Liver (tissue), 9 donors: Measurements from ENCODE around the gene P2RX7. TPM values are rescaled to one million over a fixed set of nuclear protein-coding genes. Genes with fewer than 3 reads are reported as not detected.

Experiments used
- DNase-seq: peaks from one replicate; pipeline ENCODE4 v3.0.0-alpha.2; 2017; ENCODE audit warnings: low spot score
- H3K27ac ChIP-seq, 2 donors: one replicate each; pipeline ENCODE4 v1.7.0; 2013; ENCODE audit warnings: inconsistent platforms in 2 of 2, low read length in 2 of 2, control low read depth in 1 of 2, low read depth in 1 of 2, mild to moderate bottlenecking in 1 of 2
- H3K27me3 ChIP-seq, 4 donors: one replicate each; pipeline versions ENCODE4 v1.6.1 to v1.7.0; 2013; ENCODE audit warnings: low read length in 3 of 4, inconsistent platforms in 1 of 4, mild to moderate bottlenecking in 1 of 4, moderate library complexity in 1 of 4; ENCODE audit not compliant: control insufficient read depth in 4 of 4, insufficient read depth in 4 of 4
- H3K36me3 ChIP-seq, 4 donors: one replicate each; pipeline versions ENCODE4 v1.6.1 to v1.7.0; 2013; ENCODE audit warnings: low read length in 3 of 4, mild to moderate bottlenecking in 3 of 4, low read depth in 1 of 4, moderate library complexity in 1 of 4; ENCODE audit not compliant: control insufficient read depth in 4 of 4, insufficient read depth in 3 of 4
- H3K4me1 ChIP-seq, 4 donors: one replicate each; pipeline versions ENCODE4 v1.6.1 to v1.7.0; 2013; ENCODE audit warnings: low read length in 3 of 4, mild to moderate bottlenecking in 3 of 4, moderate library complexity in 1 of 4; ENCODE audit not compliant: control insufficient read depth in 4 of 4, insufficient read depth in 4 of 4
- H3K4me3 ChIP-seq, 3 donors: one replicate each; pipeline versions ENCODE4 v1.6.1 to v1.7.0; 2013; ENCODE audit warnings: low read length in 3 of 3, control low read depth in 1 of 3, low read depth in 1 of 3, mild to moderate bottlenecking in 1 of 3
- H3K9ac ChIP-seq, 2 donors: one replicate each; pipeline ENCODE4 v1.7.0; 2013; ENCODE audit warnings: low read length in 2 of 2, mild to moderate bottlenecking in 2 of 2, moderate library complexity in 2 of 2, control low read depth in 1 of 2, low read depth in 1 of 2
- H3K9me3 ChIP-seq, 4 donors: one replicate each; pipeline versions ENCODE4 v1.6.1 to v1.7.0; 2013; ENCODE audit warnings: low read length in 3 of 4; ENCODE audit not compliant: control insufficient read depth in 4 of 4
- EGR1 ChIP-seq, 2 donors: IDR thresholded peaks; 2 replicates each; pipeline ENCODE4 v1.6.1; 2016 to 2018; ENCODE audit warnings: antibody characterized with exemption in 2 of 2, low read depth in 2 of 2
- FOXA1 ChIP-seq: IDR thresholded peaks from 2 replicates; pipeline ENCODE4 v1.6.1; 2016; ENCODE audit warnings: antibody characterized with exemption
- FOXA2 ChIP-seq: IDR thresholded peaks from 2 replicates; pipeline ENCODE4 v1.6.1; 2016; ENCODE audit warnings: antibody characterized with exemption
- GABPA ChIP-seq, 2 donors: IDR thresholded peaks in 1 of 2; conservative IDR thresholded peaks in 1 of 2; 2 replicates each; pipeline ENCODE4 v1.6.1; 2016; ENCODE audit warnings: antibody characterized with exemption in 2 of 2, mild to moderate bottlenecking in 1 of 2, moderate library complexity in 1 of 2
- HNF4A ChIP-seq, 2 donors: conservative IDR thresholded peaks; 2 replicates each; pipeline ENCODE4 v1.6.1; 2016; ENCODE audit warnings: antibody characterized with exemption in 2 of 2, mild to moderate bottlenecking in 2 of 2
- HNF4G ChIP-seq: IDR thresholded peaks from 2 replicates; pipeline ENCODE4 v1.6.1; 2016; ENCODE audit warnings: antibody characterized with exemption
- JUND ChIP-seq, 2 donors: IDR thresholded peaks; 2 replicates each; pipeline ENCODE4 v1.6.1; 2016; ENCODE audit warnings: antibody characterized with exemption in 2 of 2
- NR2F2 ChIP-seq: IDR thresholded peaks from 2 replicates; pipeline ENCODE4 v1.6.1; 2016; ENCODE audit warnings: antibody characterized with exemption
- RAD21 ChIP-seq, 2 donors: IDR thresholded peaks; 2 replicates each; pipeline ENCODE4 v1.6.1; 2016; ENCODE audit warnings: antibody characterized with exemption in 2 of 2, mild to moderate bottlenecking in 2 of 2
- RXRA ChIP-seq, 2 donors: IDR thresholded peaks; 2 replicates each; pipeline ENCODE4 v1.6.1; 2017 to 2018; ENCODE audit warnings: antibody characterized with exemption in 2 of 2, mild to moderate bottlenecking in 1 of 2
- SP1 ChIP-seq: IDR thresholded peaks from 2 replicates; pipeline ENCODE4 v1.6.1; 2018; ENCODE audit warnings: antibody characterized with exemption, mild to moderate bottlenecking
- TAF1 ChIP-seq: conservative IDR thresholded peaks from 2 replicates; pipeline ENCODE4 v1.6.1; 2016; ENCODE audit warnings: antibody characterized with exemption, mild to moderate bottlenecking
- YY1 ChIP-seq: IDR thresholded peaks from 2 replicates; pipeline ENCODE4 v1.6.1; 2016; ENCODE audit warnings: antibody characterized with exemption, mild to moderate bottlenecking
- WGBS: extraction: QIAGEN DNeasy Blood & Tissue Kit; methylation state at CpG from one replicate; pipeline ENCODE4 v1.1.7; 2013; 5-methylcytosine and 5-hydroxymethylcytosine counted together
- polyA plus RNA-seq, 2 donors: library from polyadenylated mRNA; stranded (reverse) in 1 of 2; unstranded in 1 of 2; fragments of 200-250 nt in 1 of 2; fragments of >200 nt in 1 of 2; fragmentation: Nextera tagmentation in 1 of 2; extraction: Ambion mirVana in 1 of 2; gene quantifications; one replicate each; pipeline versions ENCODE4 v1.2.1 to v1.2.3, GENCODE V29; 2013 to 2015
- total RNA-seq, 2 donors: library from RNA; depleted of rRNA; stranded (reverse); fragments of >200 nt; gene quantifications; one replicate each; pipeline ENCODE4 v1.2.3, GENCODE V29; 2014
- TF ChIP-seq, protein P1 (sequence below): IDR thresholded peaks from 2 replicates; pipeline ENCODE4 v1.6.1; 2016; ENCODE audit warnings: antibody characterized with exemption, mild to moderate bottlenecking
- TF ChIP-seq, protein P2 (sequence below): IDR thresholded peaks from 2 replicates; pipeline ENCODE4 v1.6.1; 2016; ENCODE audit warnings: antibody characterized with exemption
- TF ChIP-seq, protein P3 (sequence below): IDR thresholded peaks from 2 replicates; pipeline ENCODE4 v1.6.1; 2016; ENCODE audit warnings: antibody characterized with exemption
- TF ChIP-seq, protein P4 (sequence below): IDR thresholded peaks from 2 replicates; pipeline ENCODE4 v1.6.1; 2016; ENCODE audit warnings: antibody characterized with exemption
- TF ChIP-seq, protein P5 (sequence below): fragments of 150-350 bp; IDR thresholded peaks from 2 replicates; pipeline ENCODE4 v1.5.1; 2017; ENCODE audit warnings: improper control_type of control experiment, low read depth, low read length; ENCODE audit not compliant: missing input control
- donor health status: healthy.
- donor health status: healthy.
- donor health status: healthy.
- donor health status: healthy.
- donor health status: healthy.

P2RX7 gene
- total and polyA plus RNA-seq, 4 donors: 1.2 to 3.2 (median 2.2) TPM

DNA sequence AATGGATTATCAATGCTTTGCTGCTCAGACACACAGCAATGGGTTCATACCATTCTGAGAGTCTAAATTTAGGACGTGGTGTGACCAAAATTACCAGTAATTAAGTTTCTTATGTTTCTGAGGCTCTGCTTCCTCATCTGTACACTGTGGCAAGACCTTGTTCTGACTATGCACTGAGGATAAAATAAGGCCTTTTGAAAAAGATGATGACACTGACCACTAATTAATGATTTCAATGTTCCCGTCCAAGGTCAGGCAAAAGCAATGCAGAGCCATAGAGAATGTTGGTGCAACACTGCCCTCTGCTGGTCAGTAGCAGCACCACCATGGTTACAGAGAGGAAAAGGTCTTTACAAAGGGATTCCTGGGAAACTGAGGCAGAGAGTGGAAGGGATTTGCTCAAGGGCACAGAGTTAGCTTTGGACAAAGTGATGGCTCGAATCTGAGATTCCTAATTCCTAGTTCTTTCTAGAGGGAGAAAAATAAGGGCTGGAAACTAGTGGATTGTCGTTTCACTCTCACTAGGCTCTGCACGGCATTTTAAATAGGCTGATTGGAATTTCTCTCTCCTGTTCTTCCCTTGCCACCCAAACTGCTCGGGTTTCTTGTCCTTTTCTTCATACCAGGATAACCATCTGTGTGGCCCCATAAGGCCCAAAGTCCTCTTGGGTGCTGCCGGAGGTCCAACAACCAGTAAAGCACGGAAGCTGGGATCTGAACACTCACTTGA lies 22.3 kb upstream of the P2RX7 start (continued):
- TF ChIP-seq, protein P1, sequence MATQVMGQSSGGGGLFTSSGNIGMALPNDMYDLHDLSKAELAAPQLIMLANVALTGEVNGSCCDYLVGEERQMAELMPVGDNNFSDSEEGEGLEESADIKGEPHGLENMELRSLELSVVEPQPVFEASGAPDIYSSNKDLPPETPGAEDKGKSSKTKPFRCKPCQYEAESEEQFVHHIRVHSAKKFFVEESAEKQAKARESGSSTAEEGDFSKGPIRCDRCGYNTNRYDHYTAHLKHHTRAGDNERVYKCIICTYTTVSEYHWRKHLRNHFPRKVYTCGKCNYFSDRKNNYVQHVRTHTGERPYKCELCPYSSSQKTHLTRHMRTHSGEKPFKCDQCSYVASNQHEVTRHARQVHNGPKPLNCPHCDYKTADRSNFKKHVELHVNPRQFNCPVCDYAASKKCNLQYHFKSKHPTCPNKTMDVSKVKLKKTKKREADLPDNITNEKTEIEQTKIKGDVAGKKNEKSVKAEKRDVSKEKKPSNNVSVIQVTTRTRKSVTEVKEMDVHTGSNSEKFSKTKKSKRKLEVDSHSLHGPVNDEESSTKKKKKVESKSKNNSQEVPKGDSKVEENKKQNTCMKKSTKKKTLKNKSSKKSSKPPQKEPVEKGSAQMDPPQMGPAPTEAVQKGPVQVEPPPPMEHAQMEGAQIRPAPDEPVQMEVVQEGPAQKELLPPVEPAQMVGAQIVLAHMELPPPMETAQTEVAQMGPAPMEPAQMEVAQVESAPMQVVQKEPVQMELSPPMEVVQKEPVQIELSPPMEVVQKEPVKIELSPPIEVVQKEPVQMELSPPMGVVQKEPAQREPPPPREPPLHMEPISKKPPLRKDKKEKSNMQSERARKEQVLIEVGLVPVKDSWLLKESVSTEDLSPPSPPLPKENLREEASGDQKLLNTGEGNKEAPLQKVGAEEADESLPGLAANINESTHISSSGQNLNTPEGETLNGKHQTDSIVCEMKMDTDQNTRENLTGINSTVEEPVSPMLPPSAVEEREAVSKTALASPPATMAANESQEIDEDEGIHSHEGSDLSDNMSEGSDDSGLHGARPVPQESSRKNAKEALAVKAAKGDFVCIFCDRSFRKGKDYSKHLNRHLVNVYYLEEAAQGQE: no peak
- TF ChIP-seq RXRA (IDR thresholded peaks at IDR 0.05) (peak in 1 of 2 donors; percentile 39), GABPA (IDR thresholded peaks at IDR 0.05 in 1 of 2, conservative IDR thresholded peaks at IDR 0.05 in 1 of 2) (no peak), TAF1 (no peak)

DNA sequence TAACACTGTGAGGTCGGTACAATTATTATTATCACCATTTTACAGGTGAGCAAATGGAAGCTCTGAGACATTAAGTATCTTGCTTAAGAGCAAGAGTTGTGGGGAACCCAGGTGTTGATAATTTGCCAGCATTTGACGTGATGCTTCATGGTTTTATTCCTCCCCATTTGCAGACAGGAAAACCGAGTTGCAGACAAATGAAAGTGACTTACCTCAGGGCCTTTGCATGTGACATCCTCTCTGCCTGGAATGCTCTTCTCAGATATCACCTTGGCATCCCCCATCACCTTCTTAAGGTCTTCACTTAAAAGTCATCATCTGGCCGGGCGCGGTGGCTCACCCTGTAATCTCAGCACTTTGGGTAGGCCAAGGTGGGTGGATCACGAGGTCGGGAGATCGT lies 21.0 kb upstream of the P2RX7 start:
- Histone ChIP-seq H3K27ac (no peak overlapping the region), H3K4me3 (no peak overlapping the region), H3K27me3 (no peaks in the 10 kb centered on the region), H3K9ac (peak overlapping the region in 1 of 2 donors; percentile 10), H3K9me3 (no peaks in the 10 kb centered on the region), H3K4me1 (peaks cover 2 to 17% (median 6%) of the 10 kb centered on the region in 4 donors), H3K36me3 (no peaks in the 10 kb centered on the region)
- WGBS: 85% methylated on average over 9 of the region's 9 CpGs
- TF ChIP-seq TAF1 (no peak), YY1 (no peak), RXRA (IDR thresholded peaks at IDR 0.05) (no peak), HNF4G (no peak), EGR1 (IDR thresholded peaks at IDR 0.05; ENCODE audit: low read depth in 2 of 2) (no peak), SP1 (no peak), JUND (IDR thresholded peaks at IDR 0.05) (no peak), NR2F2 (no peak), HNF4A (conservative IDR thresholded peaks at IDR 0.05) (no peak), FOXA1 (no peak), RAD21 (IDR thresholded peaks at IDR 0.05) (no peak), FOXA2 (no peak), GABPA (IDR thresholded peaks at IDR 0.05 in 1 of 2, conservative IDR thresholded peaks at IDR 0.05 in 1 of 2) (no peak)
- TF ChIP-seq, protein P2, sequence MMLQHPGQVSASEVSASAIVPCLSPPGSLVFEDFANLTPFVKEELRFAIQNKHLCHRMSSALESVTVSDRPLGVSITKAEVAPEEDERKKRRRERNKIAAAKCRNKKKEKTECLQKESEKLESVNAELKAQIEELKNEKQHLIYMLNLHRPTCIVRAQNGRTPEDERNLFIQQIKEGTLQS: no peak
- TF ChIP-seq, protein P3, sequence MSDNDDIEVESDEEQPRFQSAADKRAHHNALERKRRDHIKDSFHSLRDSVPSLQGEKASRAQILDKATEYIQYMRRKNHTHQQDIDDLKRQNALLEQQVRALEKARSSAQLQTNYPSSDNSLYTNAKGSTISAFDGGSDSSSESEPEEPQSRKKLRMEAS: no peak
- TF ChIP-seq, protein P1: no peak
- TF ChIP-seq, protein P4, sequence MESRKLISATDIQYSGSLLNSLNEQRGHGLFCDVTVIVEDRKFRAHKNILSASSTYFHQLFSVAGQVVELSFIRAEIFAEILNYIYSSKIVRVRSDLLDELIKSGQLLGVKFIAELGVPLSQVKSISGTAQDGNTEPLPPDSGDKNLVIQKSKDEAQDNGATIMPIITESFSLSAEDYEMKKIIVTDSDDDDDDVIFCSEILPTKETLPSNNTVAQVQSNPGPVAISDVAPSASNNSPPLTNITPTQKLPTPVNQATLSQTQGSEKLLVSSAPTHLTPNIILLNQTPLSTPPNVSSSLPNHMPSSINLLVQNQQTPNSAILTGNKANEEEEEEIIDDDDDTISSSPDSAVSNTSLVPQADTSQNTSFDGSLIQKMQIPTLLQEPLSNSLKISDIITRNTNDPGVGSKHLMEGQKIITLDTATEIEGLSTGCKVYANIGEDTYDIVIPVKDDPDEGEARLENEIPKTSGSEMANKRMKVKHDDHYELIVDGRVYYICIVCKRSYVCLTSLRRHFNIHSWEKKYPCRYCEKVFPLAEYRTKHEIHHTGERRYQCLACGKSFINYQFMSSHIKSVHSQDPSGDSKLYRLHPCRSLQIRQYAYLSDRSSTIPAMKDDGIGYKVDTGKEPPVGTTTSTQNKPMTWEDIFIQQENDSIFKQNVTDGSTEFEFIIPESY: no peak
- TF ChIP-seq, protein P5, sequence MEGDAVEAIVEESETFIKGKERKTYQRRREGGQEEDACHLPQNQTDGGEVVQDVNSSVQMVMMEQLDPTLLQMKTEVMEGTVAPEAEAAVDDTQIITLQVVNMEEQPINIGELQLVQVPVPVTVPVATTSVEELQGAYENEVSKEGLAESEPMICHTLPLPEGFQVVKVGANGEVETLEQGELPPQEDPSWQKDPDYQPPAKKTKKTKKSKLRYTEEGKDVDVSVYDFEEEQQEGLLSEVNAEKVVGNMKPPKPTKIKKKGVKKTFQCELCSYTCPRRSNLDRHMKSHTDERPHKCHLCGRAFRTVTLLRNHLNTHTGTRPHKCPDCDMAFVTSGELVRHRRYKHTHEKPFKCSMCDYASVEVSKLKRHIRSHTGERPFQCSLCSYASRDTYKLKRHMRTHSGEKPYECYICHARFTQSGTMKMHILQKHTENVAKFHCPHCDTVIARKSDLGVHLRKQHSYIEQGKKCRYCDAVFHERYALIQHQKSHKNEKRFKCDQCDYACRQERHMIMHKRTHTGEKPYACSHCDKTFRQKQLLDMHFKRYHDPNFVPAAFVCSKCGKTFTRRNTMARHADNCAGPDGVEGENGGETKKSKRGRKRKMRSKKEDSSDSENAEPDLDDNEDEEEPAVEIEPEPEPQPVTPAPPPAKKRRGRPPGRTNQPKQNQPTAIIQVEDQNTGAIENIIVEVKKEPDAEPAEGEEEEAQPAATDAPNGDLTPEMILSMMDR: no peak
- no peak for DNase-seq
